NB4 (cell line): ENCODE data around the gene SETDB1.

Experiments used
- DNase-seq: peaks from one replicate; pipeline ENCODE4 v3.0.0; 2010; ENCODE audit warnings: low read depth
- H3K4me3 ChIP-seq: one replicate; pipeline ENCODE4 v1.5.1; 2011; ENCODE audit warnings: mild to moderate bottlenecking, low read depth, low read length, moderate library complexity
- MYC ChIP-seq: IDR thresholded peaks from 2 replicates; pipeline ENCODE4 v1.6.1; 2011; ENCODE audit warnings: low read depth, low read length
- POLR2A ChIP-seq: IDR thresholded peaks from 2 replicates; pipeline ENCODE4 v1.6.1; 2011; ENCODE audit warnings: mild to moderate bottlenecking; ENCODE audit not compliant: insufficient read length; ENCODE audit errors: extremely low read depth
- TF ChIP-seq, protein P1 (sequence below): IDR thresholded peaks from 2 replicates; pipeline ENCODE4 v1.6.1; 2011; ENCODE audit warnings: low read depth, low read length
- TF ChIP-seq, protein P2 (sequence below): IDR thresholded peaks from one replicate; pipeline ENCODE4 v1.5.1; 2012; ENCODE audit warnings: low read depth, low read length

SETDB1 gene

GRCh38 chr1:150955280-150955679 is 29.1 kb downstream of the SETDB1 start:
- H3K4me3 ChIP-seq, result no peak overlapping the region
- TF ChIP-seq, protein P1, sequence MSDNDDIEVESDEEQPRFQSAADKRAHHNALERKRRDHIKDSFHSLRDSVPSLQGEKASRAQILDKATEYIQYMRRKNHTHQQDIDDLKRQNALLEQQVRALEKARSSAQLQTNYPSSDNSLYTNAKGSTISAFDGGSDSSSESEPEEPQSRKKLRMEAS, result no peak
- TF ChIP-seq POLR2A (no peak), MYC (no peak)
- TF ChIP-seq, protein P2, sequence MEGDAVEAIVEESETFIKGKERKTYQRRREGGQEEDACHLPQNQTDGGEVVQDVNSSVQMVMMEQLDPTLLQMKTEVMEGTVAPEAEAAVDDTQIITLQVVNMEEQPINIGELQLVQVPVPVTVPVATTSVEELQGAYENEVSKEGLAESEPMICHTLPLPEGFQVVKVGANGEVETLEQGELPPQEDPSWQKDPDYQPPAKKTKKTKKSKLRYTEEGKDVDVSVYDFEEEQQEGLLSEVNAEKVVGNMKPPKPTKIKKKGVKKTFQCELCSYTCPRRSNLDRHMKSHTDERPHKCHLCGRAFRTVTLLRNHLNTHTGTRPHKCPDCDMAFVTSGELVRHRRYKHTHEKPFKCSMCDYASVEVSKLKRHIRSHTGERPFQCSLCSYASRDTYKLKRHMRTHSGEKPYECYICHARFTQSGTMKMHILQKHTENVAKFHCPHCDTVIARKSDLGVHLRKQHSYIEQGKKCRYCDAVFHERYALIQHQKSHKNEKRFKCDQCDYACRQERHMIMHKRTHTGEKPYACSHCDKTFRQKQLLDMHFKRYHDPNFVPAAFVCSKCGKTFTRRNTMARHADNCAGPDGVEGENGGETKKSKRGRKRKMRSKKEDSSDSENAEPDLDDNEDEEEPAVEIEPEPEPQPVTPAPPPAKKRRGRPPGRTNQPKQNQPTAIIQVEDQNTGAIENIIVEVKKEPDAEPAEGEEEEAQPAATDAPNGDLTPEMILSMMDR, result no peak
- no peak for DNase-seq

GRCh38 chr1:150957666-150958065 is 31.5 kb downstream of the SETDB1 start:
- TF ChIP-seq, protein P2, result no peak
- no peak for TF ChIP-seq POLR2A
- no peak for TF ChIP-seq MYC
- TF ChIP-seq, protein P1, result no peak
- no peak overlapping the region for H3K4me3 ChIP-seq
- no peak for DNase-seq

DNA sequence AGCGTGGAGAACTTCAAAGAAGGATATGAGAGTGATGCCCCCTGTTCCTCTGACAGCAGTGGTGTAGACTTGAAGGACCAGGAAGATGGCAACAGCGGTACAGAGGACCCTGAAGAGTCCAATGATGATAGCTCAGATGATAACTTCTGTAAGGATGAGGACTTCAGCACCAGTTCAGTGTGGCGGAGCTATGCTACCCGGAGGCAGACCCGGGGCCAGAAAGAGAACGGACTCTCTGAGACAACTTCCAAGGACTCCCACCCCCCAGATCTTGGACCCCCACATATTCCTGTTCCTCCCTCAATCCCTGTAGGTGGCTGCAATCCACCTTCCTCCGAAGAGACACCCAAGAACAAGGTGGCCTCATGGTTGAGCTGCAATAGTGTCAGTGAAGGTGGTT is 34.5 kb downstream of the SETDB1 start:
- H3K4me3 ChIP-seq, result no peak overlapping the region
- TF ChIP-seq POLR2A (no peak), MYC (no peak)
- TF ChIP-seq, protein P1, result no peak
- TF ChIP-seq, protein P2, result no peak
- no peak for DNase-seq

GRCh38 chr1:150961756-150962155 is 35.6 kb downstream of the SETDB1 start:
- DNase-seq, result no peak
- TF ChIP-seq, protein P1, result no peak
- TF ChIP-seq POLR2A (no peak), MYC (no peak)
- TF ChIP-seq, protein P2, result no peak
- no peak overlapping the region for H3K4me3 ChIP-seq

DNA sequence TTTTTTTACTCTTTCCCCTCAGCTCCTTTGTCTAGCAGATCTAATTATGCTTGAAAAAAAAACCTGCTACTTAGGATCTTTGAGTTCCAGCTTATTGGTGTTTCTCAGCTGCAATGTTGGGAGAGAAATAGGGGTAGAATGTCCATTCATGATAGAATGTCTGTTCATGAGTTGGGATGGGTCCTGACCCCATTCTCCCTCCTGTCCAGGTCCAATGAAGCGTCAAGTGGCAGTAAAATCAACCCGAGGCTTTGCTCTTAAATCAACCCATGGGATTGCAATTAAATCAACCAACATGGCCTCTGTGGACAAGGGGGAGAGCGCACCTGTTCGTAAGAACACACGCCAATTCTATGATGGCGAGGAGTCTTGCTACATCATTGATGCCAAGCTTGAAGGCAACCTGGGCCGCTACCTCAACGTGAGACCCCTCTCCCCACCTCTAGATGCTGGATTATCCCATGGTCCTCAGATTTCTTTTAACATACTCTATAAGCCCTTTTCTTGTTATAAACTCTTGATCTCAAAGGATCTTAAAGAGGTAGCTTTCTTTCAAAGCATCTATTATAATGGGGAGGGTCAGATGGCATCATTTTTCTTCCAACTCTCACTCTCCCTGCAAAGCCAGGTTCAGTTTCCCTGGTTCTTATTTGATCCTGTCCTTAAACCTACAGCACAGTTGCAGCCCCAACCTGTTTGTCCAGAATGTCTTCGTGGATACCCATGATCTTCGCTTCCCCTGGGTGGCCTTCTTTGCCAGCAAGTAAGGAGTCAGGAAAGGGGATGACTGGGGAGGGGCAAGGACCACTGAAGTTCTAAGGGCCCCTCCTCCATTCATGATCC is 37.4 kb downstream of the SETDB1 start:
- TF ChIP-seq, protein P2, result no peak
- TF ChIP-seq POLR2A, result peak; percentile 0
- no peak for TF ChIP-seq MYC
- TF ChIP-seq, protein P1, result no peak
- no peak overlapping the region for H3K4me3 ChIP-seq
- no peak for DNase-seq
